Endothelial cell of umbilical vein (primary cell): ENCODE results near the gene MCC. TPM values are rescaled to one million over a fixed set of nuclear protein-coding genes. Genes with fewer than 3 reads are reported as not detected.

ENCODE experiments used
- BruUV-seq: library from RNA; stranded (reverse); fragments of 400-500 nt; replicated peaks from 2 replicates; lab custom pipeline; 2021; lab: Mats Ljungman, UMichigan
- CTCF ChIA-PET: fragments of 300-600, 350-600 bp; sonication (Branson Sonifier 250); formaldehyde crosslinking; loops from one replicate; lab custom pipeline; 2021; ENCODE audit warnings: antibody characterized with exemption, inconsistent platforms; lab: Charles Lee
- POLR2A ChIA-PET: fragments of 300-600, 350-600 bp; sonication (Branson Sonifier 250); formaldehyde crosslinking; loops from one replicate; lab custom pipeline; 2021; ENCODE audit warnings: antibody characterized with exemption, inconsistent platforms; lab: Charles Lee
- DNase-seq: peaks from one replicate; pipeline ENCODE4 v3.0.0-alpha.2; 2011; ENCODE audit warnings: low read depth, low spot score
- FAIRE-seq: peaks from 2 replicates; lab custom pipeline; 2011; peaks lifted over from hg19 to GRCh38; lab: Jason Lieb, UNC
- H2AFZ ChIP-seq: 2 replicates; pipeline ENCODE4 v1.6.0; 2012; ENCODE audit warnings: low read depth, low read length, control low read depth, inconsistent platforms
- H3K27ac ChIP-seq: 2 replicates; pipeline ENCODE4 v1.5.1; 2011; ENCODE audit warnings: low read depth, mild to moderate bottlenecking, control low read depth, low read length, moderate library complexity; ENCODE audit not compliant: insufficient read depth
- H3K27me3 ChIP-seq, 2 experiments: 2 replicates each; pipeline versions ENCODE4 v1.6.0 to v1.6.1; 2011; ENCODE audit warnings: low read length in 2 of 2, mixed read lengths in 1 of 2; ENCODE audit not compliant: control insufficient read depth in 2 of 2, insufficient read depth in 2 of 2
- H3K36me3 ChIP-seq, 2 experiments: 2 replicates in 1 of 2; 3 replicates in 1 of 2; pipeline ENCODE4 v1.5.1; 2011; ENCODE audit warnings: low read length in 2 of 2, mild to moderate bottlenecking in 1 of 2, moderate library complexity in 1 of 2; ENCODE audit not compliant: control insufficient read depth in 2 of 2, insufficient read depth in 2 of 2; ENCODE audit errors: extremely low read depth in 1 of 2
- H3K4me1 ChIP-seq: 3 replicates; pipeline ENCODE4 v1.5.1; 2011; ENCODE audit warnings: mild to moderate bottlenecking, low read length; ENCODE audit not compliant: control insufficient read depth, insufficient read depth; ENCODE audit errors: extremely low read depth
- H3K4me2 ChIP-seq: 2 replicates; pipeline ENCODE4 v1.6.1; 2011; ENCODE audit warnings: low read length, control low read depth, mixed read lengths; ENCODE audit not compliant: insufficient read depth
- H3K4me3 ChIP-seq, 3 experiments: fragments of 200-600 bp in 1 of 3; sonication (generic), shearing (Covaris generic) in 1 of 3; replicated peaks in 1 of 3; 2 replicates each; pipeline ENCODE4 v1.5.1; 2011 to 2016; ENCODE audit warnings: control low read depth in 3 of 3, low read length in 3 of 3, mild to moderate bottlenecking in 2 of 3, inconsistent platforms in 1 of 3, low read depth in 1 of 3, moderate library complexity in 1 of 3; ENCODE audit not compliant: insufficient read depth in 1 of 3
- H3K79me2 ChIP-seq: 2 replicates; pipeline ENCODE4 v1.6.0; 2012; ENCODE audit warnings: low read length, inconsistent platforms; ENCODE audit not compliant: control insufficient read depth, insufficient read depth
- H3K9ac ChIP-seq: replicated peaks from 2 replicates; pipeline ENCODE3; 2011; ENCODE audit warnings: low read length, control low read depth; ENCODE audit not compliant: insufficient read depth; ENCODE audit errors: extremely low read depth
- H3K9me1 ChIP-seq: replicated peaks from 3 replicates; pipeline ENCODE4 v1.6.0; 2011; ENCODE audit warnings: mild to moderate bottlenecking, low read length; ENCODE audit not compliant: control insufficient read depth, insufficient read depth; ENCODE audit errors: extremely low read depth
- H3K9me3 ChIP-seq: replicated peaks from 2 replicates; pipeline ENCODE4 v1.5.1; 2012; ENCODE audit warnings: low read length, inconsistent platforms; ENCODE audit not compliant: control insufficient read depth, insufficient read depth
- H4K20me1 ChIP-seq: replicated peaks from 2 replicates; pipeline ENCODE3; 2011; ENCODE audit warnings: mild to moderate bottlenecking, low read length; ENCODE audit not compliant: control insufficient read depth, insufficient read depth; ENCODE audit errors: extremely low read depth
- EZH2 ChIP-seq: IDR thresholded peaks from 2 replicates; pipeline ENCODE4 v1.6.1; 2012; ENCODE audit warnings: borderline replicate concordance, low read depth, mild to moderate bottlenecking, moderate library complexity, low read length, inconsistent platforms; ENCODE audit not compliant: severe bottlenecking
- FOS ChIP-seq: IDR thresholded peaks from 2 replicates; pipeline ENCODE4 v1.6.1; 2011; ENCODE audit warnings: mild to moderate bottlenecking, low read length, moderate library complexity, borderline replicate concordance; ENCODE audit not compliant: insufficient read depth
- GATA2 ChIP-seq: IDR thresholded peaks from 2 replicates; pipeline ENCODE4 v1.7.0; 2011; ENCODE audit warnings: low read depth, mild to moderate bottlenecking, moderate library complexity, mixed read lengths, low read length; ENCODE audit not compliant: insufficient read length, insufficient read depth
- JUN ChIP-seq: IDR thresholded peaks from 2 replicates; pipeline ENCODE4 v1.6.1; 2011; ENCODE audit warnings: borderline replicate concordance, low read depth; ENCODE audit not compliant: insufficient read length, insufficient read depth
- MYC ChIP-seq: IDR thresholded peaks from one replicate; pipeline ENCODE4 v1.6.1; 2011; ENCODE audit warnings: mild to moderate bottlenecking, low read depth, low read length
- POLR2A ChIP-seq: IDR thresholded peaks from 2 replicates; pipeline ENCODE4 v1.6.1; 2012; ENCODE audit warnings: low read depth, mild to moderate bottlenecking, control low read depth, low read length
- POLR2AphosphoS5 ChIP-seq: IDR thresholded peaks from 2 replicates; pipeline ENCODE4 v1.6.1; 2012; ENCODE audit warnings: low read depth, mild to moderate bottlenecking, control low read depth, low read length, moderate library complexity; ENCODE audit not compliant: insufficient read depth
- dilution Hi-C: fragments of 300-500 bp; cut with MboI; formaldehyde crosslinking; loops from one replicate; pipeline ENCODE4 v1.15.0; 2019; ENCODE audit warnings: low sequenced_read_pairs; ENCODE audit not compliant: extremely low pct_ligation_motif_present
- intact Hi-C: fragments of 100-400 bp; cut with micrococcal nuclease; formaldehyde crosslinking; loops from one replicate; pipeline ENCODE4 v1.10.0; 2022
- polyA plus RNA-seq, 4 experiments: library from polyadenylated mRNA; depleted of rRNA in 3 of 4; stranded (reverse) in 3 of 4; unstranded in 1 of 4; fragments of >200 nt; gene quantifications; 2 replicates each; pipeline versions ENCODE4 v1.2.1 to v1.2.3, GENCODE V29; 2011 to 2012; ENCODE audit warnings: missing spikeins in 1 of 4
- total RNA-seq: library from RNA; stranded (reverse); gene quantifications from 2 replicates; pipeline ENCODE4 v1.2.3, GENCODE V29; 2021
- TF ChIP-seq, protein P1 (sequence below), 2 donors: IDR thresholded peaks; 1 replicate in 1 of 2; 2 replicates in 1 of 2; pipeline ENCODE4 v1.5.1; 2011; ENCODE audit warnings: low read length in 2 of 2, mild to moderate bottlenecking in 2 of 2, moderate library complexity in 2 of 2, control low read depth in 1 of 2, inconsistent platforms in 1 of 2, low read depth in 1 of 2; ENCODE audit not compliant: insufficient read depth in 1 of 2; ENCODE audit errors: extremely low read depth in 1 of 2
- TF ChIP-seq, protein P2 (sequence below): IDR thresholded peaks from 2 replicates; pipeline ENCODE4 v1.6.1; 2011; ENCODE audit not compliant: insufficient read depth, insufficient read length

MCC gene
- total and polyA plus RNA-seq, 2 donors (not counting 3 experiments of a cell fraction or from before 2014, with no cell fraction given) = 6.9 to 27.5 TPM

DNA sequence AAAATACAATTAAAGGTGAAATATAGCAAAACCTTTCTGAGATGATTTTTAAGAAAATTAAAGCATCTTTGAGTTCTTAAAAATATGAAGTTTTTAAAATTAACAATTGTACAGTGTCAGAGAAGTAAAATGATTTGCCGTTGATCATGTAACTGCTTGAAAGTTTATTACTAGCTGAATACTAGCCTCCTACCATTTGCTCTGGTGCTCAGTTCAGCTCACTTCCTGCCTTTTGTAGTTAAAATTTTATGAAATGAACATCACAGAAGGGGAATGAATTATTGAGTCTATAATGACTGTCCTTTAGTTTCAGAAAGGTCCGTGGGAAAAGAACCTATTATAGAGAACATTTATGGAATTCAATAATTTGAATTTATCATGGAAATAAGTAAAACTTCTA lies 34.9 kb upstream of the MCC start:
- Histone ChIP-seq H3K4me3 (no peak overlapping the region), H3K9ac (no peak overlapping the region), H3K27me3 (no peaks in the 10 kb centered on the region), H3K4me2 (no peak overlapping the region), H3K4me1 (peaks cover 21% of the 10 kb centered on the region), H2AFZ (no peak overlapping the region), H3K9me3 (no peaks in the 10 kb centered on the region), H3K36me3 (peaks cover 0 to 5% of the 10 kb centered on the region in 2 experiments), H3K79me2 (peaks cover 29% of the 10 kb centered on the region), H3K27ac (no peak overlapping the region), H4K20me1 (no peaks in the 10 kb centered on the region), H3K9me1 (no peaks in the 10 kb centered on the region)
- ChIA-PET CTCF (interaction anchor here (0.8 to 2.3 kb wide), 4 partner anchors 10 to 187 kb away, joined by 4 to 9 read pairs (median 6); partner anchors contain the start of gene YTHDC2), POLR2A (no interaction called here)
- TF ChIP-seq EZH2 = no peak
- intact Hi-C loops = loop anchor here (10.0 kb wide), 1 partner anchor 2002 kb away; no protein-coding TSS in a partner anchor
- DNase-seq = no peak
- BruUV-seq = no TSS peak
- dilution Hi-C loops = no loop called here
- FAIRE-seq = no peak

DNA sequence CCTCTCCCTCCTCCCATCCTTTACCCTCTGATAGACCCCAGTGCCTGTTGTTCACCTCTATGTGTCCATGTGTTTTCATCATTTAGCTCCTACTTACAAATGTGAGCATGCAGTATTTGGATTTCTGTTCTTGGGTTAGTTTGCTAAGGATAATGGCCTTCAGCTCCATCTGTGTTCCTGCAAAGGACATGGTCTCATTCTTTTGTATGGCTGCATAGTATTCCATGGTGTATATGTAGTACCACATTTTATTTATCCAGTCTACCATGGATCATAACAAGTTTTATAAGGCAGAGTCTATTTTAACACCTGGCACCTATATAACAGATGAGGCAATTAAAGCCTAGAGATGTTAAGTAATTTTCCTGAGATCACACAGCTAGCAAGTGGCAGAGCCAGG lies 32.6 kb upstream of the MCC start:
- dilution Hi-C loops = no loop called here
- no peak overlapping the region for H3K4me2 ChIP-seq

More for the DNA sequence above, 32.6 kb upstream of the MCC start:
- H3K27ac ChIP-seq = no peak overlapping the region
- no peak overlapping the region for H2AFZ ChIP-seq
- ChIA-PET POLR2A (no interaction called here), CTCF (no interaction called here)
- H3K4me3 ChIP-seq = no peak overlapping the region
- peaks cover 36% of the 10 kb centered on the region for H3K79me2 ChIP-seq
- H3K9ac ChIP-seq = no peak overlapping the region
- DNase-seq = no peak
- no peaks in the 10 kb centered on the region for H3K9me1 ChIP-seq
- H3K9me3 ChIP-seq = no peaks in the 10 kb centered on the region
- no peaks in the 10 kb centered on the region for H4K20me1 ChIP-seq
- H3K36me3 ChIP-seq = peaks cover 0 to 6% of the 10 kb centered on the region in 2 experiments
- no TSS peak for BruUV-seq
- peaks cover 15% of the 10 kb centered on the region for H3K4me1 ChIP-seq
- H3K27me3 ChIP-seq = no peaks in the 10 kb centered on the region
- FAIRE-seq = no peak
- TF ChIP-seq GATA2 (no peak), JUN (no peak), POLR2AphosphoS5 (no peak), FOS (no peak), POLR2A (no peak), EZH2 (no peak), MYC (no peak)
- TF ChIP-seq, protein P1, sequence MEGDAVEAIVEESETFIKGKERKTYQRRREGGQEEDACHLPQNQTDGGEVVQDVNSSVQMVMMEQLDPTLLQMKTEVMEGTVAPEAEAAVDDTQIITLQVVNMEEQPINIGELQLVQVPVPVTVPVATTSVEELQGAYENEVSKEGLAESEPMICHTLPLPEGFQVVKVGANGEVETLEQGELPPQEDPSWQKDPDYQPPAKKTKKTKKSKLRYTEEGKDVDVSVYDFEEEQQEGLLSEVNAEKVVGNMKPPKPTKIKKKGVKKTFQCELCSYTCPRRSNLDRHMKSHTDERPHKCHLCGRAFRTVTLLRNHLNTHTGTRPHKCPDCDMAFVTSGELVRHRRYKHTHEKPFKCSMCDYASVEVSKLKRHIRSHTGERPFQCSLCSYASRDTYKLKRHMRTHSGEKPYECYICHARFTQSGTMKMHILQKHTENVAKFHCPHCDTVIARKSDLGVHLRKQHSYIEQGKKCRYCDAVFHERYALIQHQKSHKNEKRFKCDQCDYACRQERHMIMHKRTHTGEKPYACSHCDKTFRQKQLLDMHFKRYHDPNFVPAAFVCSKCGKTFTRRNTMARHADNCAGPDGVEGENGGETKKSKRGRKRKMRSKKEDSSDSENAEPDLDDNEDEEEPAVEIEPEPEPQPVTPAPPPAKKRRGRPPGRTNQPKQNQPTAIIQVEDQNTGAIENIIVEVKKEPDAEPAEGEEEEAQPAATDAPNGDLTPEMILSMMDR (IDR thresholded peaks at IDR 0.05; ENCODE audit: extremely low read depth in 1 of 2, insufficient read depth in 1 of 2, low read depth in 1 of 2, low read length in 2 of 2) = no peak
- TF ChIP-seq, protein P2, sequence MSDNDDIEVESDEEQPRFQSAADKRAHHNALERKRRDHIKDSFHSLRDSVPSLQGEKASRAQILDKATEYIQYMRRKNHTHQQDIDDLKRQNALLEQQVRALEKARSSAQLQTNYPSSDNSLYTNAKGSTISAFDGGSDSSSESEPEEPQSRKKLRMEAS = no peak
- intact Hi-C loops = loop anchor here (10.0 kb wide), 1 partner anchor 2004 kb away; no protein-coding TSS in a partner anchor
